ENCODE data around the gene CNOT6L.

The CNOT6L gene

DNA sequence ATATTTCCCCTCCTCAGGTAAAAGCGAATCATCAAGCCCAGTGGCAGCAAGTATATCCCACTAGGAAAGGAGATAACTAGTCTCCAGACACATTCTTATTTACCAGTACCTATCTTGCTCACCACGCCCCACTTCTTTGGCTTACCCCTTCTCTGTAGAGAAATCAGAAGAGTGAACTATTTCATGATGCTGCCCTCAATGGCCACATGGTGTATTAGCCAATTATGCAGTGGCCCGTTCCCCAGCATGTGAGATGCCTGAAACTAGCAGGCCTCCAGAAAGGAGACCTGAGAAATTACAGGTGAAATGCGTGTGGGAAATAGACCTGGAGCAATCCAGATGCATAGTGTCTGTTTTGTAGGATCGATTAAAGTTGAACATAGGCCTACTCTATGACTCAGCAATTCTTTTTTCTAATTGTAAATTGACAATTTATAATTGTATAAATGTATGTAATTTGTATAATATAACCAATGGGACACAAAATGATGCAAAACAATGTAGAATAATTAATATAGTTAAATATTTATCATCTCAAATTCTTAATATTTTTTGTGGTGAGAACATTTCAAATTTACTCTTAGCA is 126.2 kb downstream of the CNOT6L start:
- H3K9me3 ChIP-seq (ENCODE audit: control insufficient read depth, insufficient read depth, low read length) = no peaks in the 10 kb centered on the region
- no peaks in the 10 kb centered on the region for H3K79me2 ChIP-seq (ENCODE audit: control insufficient read depth, low read length)
- H3K4me3 ChIP-seq (ENCODE audit: low read length) = no peak overlapping the region
- H3K9me2 ChIP-seq (replicated peaks; ENCODE audit: control insufficient read depth, low read length) = no peaks in the 10 kb centered on the region
- H3K27me3 ChIP-seq (ENCODE audit: control insufficient read depth, low read length) = no peaks in the 10 kb centered on the region
- no peak overlapping the region for H3K27ac ChIP-seq (ENCODE audit: low read depth, low read length)
- no peaks in the 10 kb centered on the region for H4K20me1 ChIP-seq (ENCODE audit: control insufficient read depth, insufficient read depth, low read depth, low read length)
- H3K36me3 ChIP-seq (ENCODE audit: control insufficient read depth, low read length) = no peaks in the 10 kb centered on the region
- no peaks in the 10 kb centered on the region for H3K4me1 ChIP-seq (ENCODE audit: control insufficient read depth, low read length)
- H3K4me2 ChIP-seq (ENCODE audit: low read length) = no peak overlapping the region
- no peaks in the 10 kb centered on the region for H3F3A ChIP-seq (ENCODE audit: control insufficient read depth, insufficient read depth)
- TF ChIP-seq, protein P1, sequence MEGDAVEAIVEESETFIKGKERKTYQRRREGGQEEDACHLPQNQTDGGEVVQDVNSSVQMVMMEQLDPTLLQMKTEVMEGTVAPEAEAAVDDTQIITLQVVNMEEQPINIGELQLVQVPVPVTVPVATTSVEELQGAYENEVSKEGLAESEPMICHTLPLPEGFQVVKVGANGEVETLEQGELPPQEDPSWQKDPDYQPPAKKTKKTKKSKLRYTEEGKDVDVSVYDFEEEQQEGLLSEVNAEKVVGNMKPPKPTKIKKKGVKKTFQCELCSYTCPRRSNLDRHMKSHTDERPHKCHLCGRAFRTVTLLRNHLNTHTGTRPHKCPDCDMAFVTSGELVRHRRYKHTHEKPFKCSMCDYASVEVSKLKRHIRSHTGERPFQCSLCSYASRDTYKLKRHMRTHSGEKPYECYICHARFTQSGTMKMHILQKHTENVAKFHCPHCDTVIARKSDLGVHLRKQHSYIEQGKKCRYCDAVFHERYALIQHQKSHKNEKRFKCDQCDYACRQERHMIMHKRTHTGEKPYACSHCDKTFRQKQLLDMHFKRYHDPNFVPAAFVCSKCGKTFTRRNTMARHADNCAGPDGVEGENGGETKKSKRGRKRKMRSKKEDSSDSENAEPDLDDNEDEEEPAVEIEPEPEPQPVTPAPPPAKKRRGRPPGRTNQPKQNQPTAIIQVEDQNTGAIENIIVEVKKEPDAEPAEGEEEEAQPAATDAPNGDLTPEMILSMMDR (IDR thresholded peaks at IDR 0.05; ENCODE audit: low read depth, low read length, poor library complexity, severe bottlenecking) = no peak
- no peak for TF ChIP-seq EZH2phosphoT487 (IDR thresholded peaks at IDR 0.05; ENCODE audit: borderline replicate concordance, low read length)

DNA sequence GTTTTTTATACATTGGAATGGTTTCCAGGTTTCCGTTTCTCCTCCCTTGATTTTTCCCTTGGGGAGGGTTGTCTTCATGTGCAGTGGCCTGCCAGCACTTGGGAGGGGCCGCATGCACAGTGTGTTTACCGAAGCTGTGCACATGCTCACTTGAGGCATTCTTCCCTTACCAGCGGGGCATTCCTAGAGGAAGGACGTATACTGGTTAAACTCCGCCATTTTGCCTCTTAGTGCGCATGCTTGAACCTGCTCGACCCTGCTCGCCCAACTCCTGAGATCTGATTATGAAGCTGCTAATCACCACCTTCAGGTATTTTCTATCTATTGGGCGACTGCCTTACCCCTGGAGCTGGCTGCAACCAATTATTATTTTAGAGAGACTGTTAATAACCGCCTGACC is 137.4 kb downstream of the CNOT6L start:
- H3K9me3 ChIP-seq (ENCODE audit: control insufficient read depth, insufficient read depth, low read length) = no peaks in the 10 kb centered on the region
- no peaks in the 10 kb centered on the region for H3K79me2 ChIP-seq (ENCODE audit: control insufficient read depth, low read length)
- TF ChIP-seq, protein P1 (IDR thresholded peaks at IDR 0.05; ENCODE audit: low read depth, low read length, poor library complexity, severe bottlenecking) = no peak
- TF ChIP-seq EZH2phosphoT487 (IDR thresholded peaks at IDR 0.05; ENCODE audit: borderline replicate concordance, low read length) = no peak
- H3K27ac ChIP-seq (ENCODE audit: low read depth, low read length) = no peak overlapping the region
- no peaks in the 10 kb centered on the region for H4K20me1 ChIP-seq (ENCODE audit: control insufficient read depth, insufficient read depth, low read depth, low read length)
- H3K4me1 ChIP-seq (ENCODE audit: control insufficient read depth, low read length) = no peaks in the 10 kb centered on the region
- no peaks in the 10 kb centered on the region for H3K27me3 ChIP-seq (ENCODE audit: control insufficient read depth, low read length)
- no peaks in the 10 kb centered on the region for H3K36me3 ChIP-seq (ENCODE audit: control insufficient read depth, low read length)
- no peak overlapping the region for H3K4me3 ChIP-seq (ENCODE audit: low read length)
- no peak overlapping the region for H3K4me2 ChIP-seq (ENCODE audit: low read length)
- no peaks in the 10 kb centered on the region for H3K9me2 ChIP-seq (replicated peaks; ENCODE audit: control insufficient read depth, low read length)
- H3F3A ChIP-seq (ENCODE audit: control insufficient read depth, insufficient read depth) = no peaks in the 10 kb centered on the region

DNA sequence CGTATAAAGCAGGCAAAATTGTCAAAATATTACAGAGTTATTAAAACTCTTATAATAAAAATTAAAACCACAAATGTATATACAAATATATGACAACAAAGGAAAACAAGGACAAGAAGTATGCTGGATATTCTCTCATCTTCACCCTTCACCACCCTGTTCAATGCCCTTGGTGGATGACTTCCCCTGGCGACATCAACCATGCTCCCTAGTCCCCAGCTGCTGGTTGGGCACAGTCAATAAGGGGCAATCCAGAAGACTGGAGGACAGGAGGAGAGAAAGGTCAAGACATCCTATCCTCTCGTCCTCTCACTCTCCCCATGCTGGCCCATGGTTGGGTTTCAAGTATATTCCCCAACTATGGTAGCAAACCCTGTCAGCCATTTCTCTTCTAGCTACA is 142.3 kb downstream of the CNOT6L start:
- no peak overlapping the region for H3K4me2 ChIP-seq (ENCODE audit: low read length)
- H3K4me1 ChIP-seq (ENCODE audit: control insufficient read depth, low read length) = no peaks in the 10 kb centered on the region
- H3K79me2 ChIP-seq (ENCODE audit: control insufficient read depth, low read length) = no peaks in the 10 kb centered on the region
- no peaks in the 10 kb centered on the region for H4K20me1 ChIP-seq (ENCODE audit: control insufficient read depth, insufficient read depth, low read depth, low read length)
- H3F3A ChIP-seq (ENCODE audit: control insufficient read depth, insufficient read depth) = no peaks in the 10 kb centered on the region
- H3K27me3 ChIP-seq (ENCODE audit: control insufficient read depth, low read length) = no peaks in the 10 kb centered on the region
- H3K9me3 ChIP-seq (ENCODE audit: control insufficient read depth, insufficient read depth, low read length) = no peaks in the 10 kb centered on the region
- H3K4me3 ChIP-seq (ENCODE audit: low read length) = no peak overlapping the region
- TF ChIP-seq EZH2phosphoT487 (IDR thresholded peaks at IDR 0.05; ENCODE audit: borderline replicate concordance, low read length) = no peak
- TF ChIP-seq, protein P1 (IDR thresholded peaks at IDR 0.05; ENCODE audit: low read depth, low read length, poor library complexity, severe bottlenecking) = no peak
- H3K9me2 ChIP-seq (replicated peaks; ENCODE audit: control insufficient read depth, low read length) = no peaks in the 10 kb centered on the region
- no peaks in the 10 kb centered on the region for H3K36me3 ChIP-seq (ENCODE audit: control insufficient read depth, low read length)
- no peak overlapping the region for H3K27ac ChIP-seq (ENCODE audit: low read depth, low read length)

Measured in DOHH2 (cell line).